Activated T-cell treated with anti-CD3 and anti-CD28 coated beads, Interleukin-2, amount 50 U/mL, for 72 hours (primary cell): ENCODE measurements around the gene ABCG2. TPM values are rescaled to one million over a fixed set of nuclear protein-coding genes. Genes with fewer than 3 reads are reported as not detected.

Experiments used
- ATAC-seq, 2 donors: fragments of 150-1000 bp; cut with Tn5 transposase; replicated peaks in 1 of 2; 2 replicates each; pipeline ENCODE4 v1.10.0; 2021; ENCODE audit warnings: moderate library complexity in 2 of 2, mild to moderate bottlenecking in 1 of 2
- DNase-seq, 2 donors: peaks; one replicate each; pipeline ENCODE4 v3.0.0; 2021 to 2022; ENCODE audit warnings: mixed read lengths in 1 of 2
- H3K27ac Mint-ChIP-seq: one replicate; pipeline ENCODE4 v1.8.0; 2022; ENCODE audit warnings: mild to moderate bottlenecking, moderate library complexity, mixed read lengths
- H3K27me3 Mint-ChIP-seq: one replicate; pipeline ENCODE4 v1.8.0; 2022; ENCODE audit warnings: low read depth, mixed read lengths
- H3K36me3 Mint-ChIP-seq, 2 donors: one replicate each; pipeline ENCODE4 v1.8.0; 2022; ENCODE audit warnings: mixed read lengths in 2 of 2, mild to moderate bottlenecking in 1 of 2; ENCODE audit not compliant: insufficient read depth in 2 of 2
- H3K4me1 Mint-ChIP-seq: one replicate; pipeline ENCODE4 v1.8.0; 2022; ENCODE audit warnings: low read depth, mixed read lengths
- H3K4me3 Mint-ChIP-seq, 2 donors: one replicate each; pipeline ENCODE4 v1.8.0; 2022; ENCODE audit warnings: mild to moderate bottlenecking in 2 of 2, mixed read lengths in 2 of 2, moderate library complexity in 2 of 2
- H3K9me3 Mint-ChIP-seq, 2 donors: one replicate each; pipeline ENCODE4 v1.8.0; 2022; ENCODE audit warnings: mixed read lengths in 2 of 2
- total RNA-seq, 2 donors: library from RNA; stranded (reverse); gene quantifications; one replicate each; pipeline ENCODE4 v1.2.3, GENCODE V29; 2022

The ABCG2 gene
- total RNA-seq, 2 donors from 2014 or later, result 0.28 to 2.3 TPM

DNA sequence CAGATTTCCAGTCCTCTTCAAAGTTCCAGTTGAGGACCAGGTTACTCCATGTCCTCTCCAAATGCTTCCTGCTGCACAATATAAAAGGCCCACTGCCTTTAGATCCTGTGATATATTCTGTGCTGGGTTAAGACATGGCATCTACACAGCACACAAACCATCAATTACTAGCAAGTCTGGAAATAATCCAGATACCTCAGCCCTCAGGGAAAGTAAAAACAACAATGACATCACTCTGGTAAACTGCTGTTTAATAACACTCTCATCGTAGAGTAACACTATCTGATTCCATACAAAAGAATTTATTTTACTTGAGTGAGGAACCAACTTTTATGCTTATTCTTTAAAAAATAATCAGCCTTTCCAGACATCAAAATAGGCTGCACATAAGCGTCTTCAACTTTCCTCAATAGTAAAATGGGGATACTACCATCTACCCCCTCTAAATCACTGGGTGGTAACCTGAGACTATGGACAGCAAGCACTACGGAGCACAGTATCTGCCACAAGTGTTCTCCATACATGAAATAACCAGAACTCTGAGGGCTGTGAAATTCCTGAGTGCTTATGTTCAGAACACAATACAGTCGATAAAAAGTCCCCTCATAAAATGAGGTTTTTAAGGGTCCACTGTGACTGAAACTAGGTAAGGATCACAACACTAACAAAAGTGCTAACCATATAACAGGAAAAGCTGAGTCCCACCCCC is 53.4 kb downstream of the ABCG2 start:
- ATAC-seq, result no peak

DNA sequence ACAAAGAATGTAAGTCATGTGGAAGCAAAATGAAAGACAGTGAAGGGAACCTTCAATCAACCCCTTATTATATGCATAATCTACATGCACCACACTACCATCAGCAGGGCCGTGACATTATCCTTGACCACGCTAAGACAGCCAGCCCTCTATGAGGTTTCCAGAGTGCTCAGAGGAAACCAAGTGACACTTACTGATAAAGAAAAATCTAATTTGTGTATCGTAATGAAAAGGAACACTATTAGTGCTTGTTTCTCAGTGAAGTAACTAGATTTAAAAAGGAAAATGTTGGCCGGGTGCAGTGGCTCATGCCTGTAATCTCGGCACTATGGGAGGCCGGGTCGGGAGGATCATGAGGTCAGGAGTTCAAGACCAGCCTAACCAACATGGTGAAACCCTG is 56.4 kb downstream of the ABCG2 start:
- Mint-ChIP-seq H3K4me3 (no peak overlapping the region), H3K27me3 (no peaks in the 10 kb centered on the region), H3K9me3 (no peaks in the 10 kb centered on the region), H3K36me3 (no peaks in the 10 kb centered on the region), H3K4me1 (peaks cover 17% of the 10 kb centered on the region), H3K27ac (no peak overlapping the region)
- no peak for DNase-seq
- no peak for ATAC-seq

More for the DNA sequence above, 53.4 kb downstream of the ABCG2 start:
- peaks cover 22% of the 10 kb centered on the region for H3K4me1 Mint-ChIP-seq
- H3K27me3 Mint-ChIP-seq, result no peaks in the 10 kb centered on the region
- no peak overlapping the region for H3K27ac Mint-ChIP-seq
- H3K36me3 Mint-ChIP-seq, result no peaks in the 10 kb centered on the region
- H3K9me3 Mint-ChIP-seq, result no peaks in the 10 kb centered on the region
- no peak overlapping the region for H3K4me3 Mint-ChIP-seq
- no peak for DNase-seq

DNA sequence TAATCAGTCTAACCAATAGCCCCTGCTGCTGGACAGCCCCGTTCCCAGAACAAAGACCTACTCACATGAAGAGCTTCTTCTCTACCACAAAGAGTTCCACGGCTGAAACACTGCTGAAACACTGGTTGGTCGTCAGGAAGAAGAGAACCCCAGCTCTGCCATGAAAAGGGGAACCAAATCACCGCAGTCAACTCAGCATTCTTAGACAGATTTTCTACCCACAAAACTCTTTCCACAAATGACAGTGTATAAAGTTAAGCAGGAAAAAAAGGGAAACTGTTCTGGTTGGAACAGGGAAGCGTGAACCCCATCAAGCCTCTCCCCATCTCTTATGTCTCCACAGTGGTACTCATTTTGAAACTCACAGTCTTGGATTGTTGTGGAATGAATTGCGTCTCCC is 57.3 kb downstream of the ABCG2 start:
- Mint-ChIP-seq H3K4me1 (peaks cover 9% of the 10 kb centered on the region), H3K36me3 (no peaks in the 10 kb centered on the region), H3K4me3 (no peak overlapping the region), H3K27ac (no peak overlapping the region), H3K27me3 (no peaks in the 10 kb centered on the region), H3K9me3 (no peaks in the 10 kb centered on the region)
- ATAC-seq (no peak), DNase-seq (no peak)

DNA sequence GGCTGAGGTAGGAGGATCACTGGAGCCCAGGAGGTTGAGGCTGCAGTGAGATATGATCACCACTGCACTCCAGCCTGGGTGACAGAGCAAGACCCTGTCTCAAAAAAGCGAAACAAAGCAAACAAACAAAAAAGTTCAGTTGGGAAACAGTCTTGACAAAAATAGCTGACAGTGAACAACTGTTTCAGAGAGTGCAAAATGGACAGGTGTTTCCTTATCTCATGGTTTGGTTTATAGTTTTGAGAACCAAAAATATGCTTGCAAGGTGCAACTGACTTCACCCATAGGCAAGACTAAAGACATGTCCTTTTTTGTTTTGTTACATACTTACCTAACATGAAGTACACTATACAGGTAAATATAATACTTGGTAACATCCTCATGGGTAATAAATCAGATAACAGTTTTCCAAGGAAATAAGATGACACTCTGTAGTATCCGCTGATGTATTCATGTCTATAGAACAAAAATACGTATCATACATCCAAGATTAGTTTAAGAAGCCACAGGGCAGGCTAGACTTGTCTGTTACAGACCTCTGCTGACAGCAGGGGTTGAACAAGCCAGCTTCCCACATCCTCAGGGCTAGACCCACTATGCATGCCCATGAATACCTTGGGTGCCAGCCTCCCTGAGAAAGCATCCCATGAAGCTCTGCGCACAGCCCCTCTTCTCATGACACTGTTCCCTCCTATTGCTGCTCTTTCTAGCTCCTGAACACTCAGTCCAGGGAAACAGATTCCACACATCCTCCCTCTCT is 59.3 kb downstream of the ABCG2 start:
- H3K27me3 Mint-ChIP-seq, result no peaks in the 10 kb centered on the region
- H3K9me3 Mint-ChIP-seq, result no peaks in the 10 kb centered on the region
- no peak overlapping the region for H3K27ac Mint-ChIP-seq
- H3K4me1 Mint-ChIP-seq, result no peaks in the 10 kb centered on the region
- ATAC-seq (no peak), DNase-seq (no peak)
- H3K4me3 Mint-ChIP-seq, result no peak overlapping the region
- no peaks in the 10 kb centered on the region for H3K36me3 Mint-ChIP-seq

DNA sequence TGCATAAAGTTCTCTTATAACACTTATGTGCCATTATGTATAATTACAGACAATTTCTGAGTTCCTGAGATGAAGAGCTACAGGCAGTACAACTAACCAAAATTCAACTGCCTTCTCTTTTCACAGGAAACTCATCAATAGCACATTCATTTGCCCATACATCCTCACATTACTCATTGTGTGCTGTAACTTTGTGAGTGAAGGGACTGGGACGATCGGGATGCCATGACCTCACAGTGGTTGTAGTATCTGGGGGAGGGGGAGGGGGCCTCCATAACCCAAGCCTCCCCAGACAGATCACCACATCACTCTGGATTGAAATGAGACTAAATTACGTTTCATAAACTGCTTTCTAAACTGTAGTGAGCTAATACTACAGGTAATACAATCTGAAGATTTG is 60.7 kb downstream of the ABCG2 start:
- Mint-ChIP-seq H3K4me1 (no peaks in the 10 kb centered on the region), H3K9me3 (no peaks in the 10 kb centered on the region), H3K36me3 (no peaks in the 10 kb centered on the region), H3K27ac (no peak overlapping the region), H3K27me3 (no peaks in the 10 kb centered on the region), H3K4me3 (no peak overlapping the region)
- DNase-seq, result no peak
- no peak for ATAC-seq

DNA sequence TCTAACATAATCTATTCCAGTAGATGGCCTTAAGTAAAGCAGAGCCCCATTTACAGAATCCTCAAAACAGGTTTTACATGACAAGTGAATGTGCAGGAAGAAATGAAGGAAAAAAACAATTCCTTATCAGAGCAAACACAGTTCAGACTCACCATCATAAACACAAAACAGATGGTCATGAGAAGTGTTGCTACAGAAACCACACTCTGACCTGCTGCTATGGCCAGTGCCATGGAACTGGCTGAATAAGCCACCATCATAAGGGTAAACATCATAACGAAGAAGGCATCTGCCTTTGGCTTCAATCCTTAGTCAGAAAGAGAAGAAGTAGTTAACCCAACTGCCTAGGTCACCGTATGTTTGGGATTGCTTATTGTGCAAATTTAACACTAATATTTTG is 61.1 kb downstream of the ABCG2 start:
- H3K4me3 Mint-ChIP-seq, result no peak overlapping the region
- no peak for ATAC-seq
- no peaks in the 10 kb centered on the region for H3K27me3 Mint-ChIP-seq
- no peak for DNase-seq
- H3K36me3 Mint-ChIP-seq, result no peaks in the 10 kb centered on the region
- no peaks in the 10 kb centered on the region for H3K4me1 Mint-ChIP-seq
- H3K9me3 Mint-ChIP-seq, result no peaks in the 10 kb centered on the region
- no peak overlapping the region for H3K27ac Mint-ChIP-seq

DNA sequence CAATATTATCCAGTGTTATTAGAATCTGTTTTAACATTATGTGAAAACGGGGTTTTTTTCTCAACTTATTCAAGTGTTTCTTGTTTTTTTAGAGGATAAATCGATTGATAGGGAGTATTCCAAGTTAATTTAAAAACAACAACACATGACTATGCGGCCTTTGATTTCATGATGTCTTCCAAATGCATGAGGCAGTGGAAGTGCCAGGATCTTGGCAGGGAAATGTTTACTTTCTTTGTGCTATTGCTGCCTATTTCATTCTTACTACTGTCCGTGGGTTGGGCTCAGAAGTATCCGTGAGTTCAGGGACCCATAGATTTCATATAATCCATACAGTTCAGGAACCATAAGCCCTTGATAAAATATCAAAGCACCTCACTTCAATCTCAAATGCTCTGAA is 64.6 kb downstream of the ABCG2 start:
- Mint-ChIP-seq H3K36me3 (no peaks in the 10 kb centered on the region), H3K9me3 (no peaks in the 10 kb centered on the region), H3K27ac (no peak overlapping the region), H3K4me3 (no peak overlapping the region), H3K4me1 (no peaks in the 10 kb centered on the region), H3K27me3 (no peaks in the 10 kb centered on the region)
- ATAC-seq (no peak), DNase-seq (no peak)

DNA sequence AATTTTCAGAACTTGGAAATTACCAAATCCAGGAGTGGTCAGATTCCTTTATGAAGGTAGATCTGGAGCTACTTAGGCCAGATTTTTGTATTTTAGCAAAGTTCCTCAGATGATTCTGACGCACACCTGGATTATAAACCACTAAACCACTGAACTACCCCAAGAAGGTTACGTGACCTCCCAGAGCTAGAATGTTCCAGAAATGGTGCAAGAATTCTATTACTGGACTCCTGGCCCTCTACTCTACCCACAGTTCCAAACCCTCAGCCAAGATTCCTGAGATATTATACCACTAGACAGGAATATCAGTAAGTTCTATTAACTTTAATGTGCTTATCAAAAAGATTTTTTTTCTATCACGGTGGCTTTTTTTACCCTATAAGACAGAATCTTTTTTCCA is 67.1 kb downstream of the ABCG2 start:
- Mint-ChIP-seq H3K36me3 (no peaks in the 10 kb centered on the region), H3K27ac (no peak overlapping the region), H3K9me3 (no peaks in the 10 kb centered on the region), H3K27me3 (no peaks in the 10 kb centered on the region), H3K4me3 (no peak overlapping the region), H3K4me1 (no peaks in the 10 kb centered on the region)
- DNase-seq (no peak), ATAC-seq (no peak)

DNA sequence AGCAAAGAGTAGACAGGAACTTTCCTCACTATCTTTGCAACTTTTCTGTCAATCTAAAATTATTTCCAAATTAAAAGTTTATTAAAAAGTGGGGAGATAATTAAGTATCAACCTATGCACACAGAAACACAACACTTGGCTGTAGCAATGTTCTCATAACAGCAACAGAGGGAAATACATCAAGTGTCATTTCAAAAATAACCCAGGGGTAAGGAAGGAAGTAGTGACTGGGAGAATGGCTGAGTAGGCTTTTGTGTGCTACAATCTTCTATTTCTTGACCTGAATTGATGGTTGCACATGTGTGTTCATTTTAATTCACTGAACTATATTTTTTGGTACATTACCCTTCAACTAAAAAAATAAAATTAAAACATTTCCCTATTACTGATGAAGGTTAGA is 67.5 kb downstream of the ABCG2 start:
- Mint-ChIP-seq H3K4me3 (no peak overlapping the region), H3K9me3 (no peaks in the 10 kb centered on the region), H3K27me3 (no peaks in the 10 kb centered on the region), H3K27ac (no peak overlapping the region), H3K4me1 (no peaks in the 10 kb centered on the region), H3K36me3 (no peaks in the 10 kb centered on the region)
- no peak for ATAC-seq
- no peak for DNase-seq

DNA sequence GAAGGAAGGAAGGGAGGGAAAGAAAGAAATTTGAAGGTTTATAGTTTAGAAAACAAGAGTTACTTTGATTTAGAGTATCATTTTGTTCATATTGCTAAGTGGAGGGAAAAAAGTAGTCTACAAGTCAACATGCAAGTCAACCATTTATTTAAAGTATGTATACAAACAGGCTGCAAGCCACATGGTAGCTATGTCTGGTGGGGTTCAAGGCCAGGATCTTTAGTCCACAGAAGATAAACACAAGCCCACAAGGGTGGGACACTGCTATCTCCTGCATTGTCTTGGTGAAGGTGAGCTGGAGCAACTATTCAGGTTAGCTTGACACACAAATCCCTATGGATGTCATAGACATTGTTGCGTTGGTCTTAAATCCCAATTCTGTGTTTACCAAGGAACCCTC is 71.4 kb downstream of the ABCG2 start:
- no peak for DNase-seq
- Mint-ChIP-seq H3K9me3 (no peaks in the 10 kb centered on the region), H3K27me3 (no peaks in the 10 kb centered on the region), H3K36me3 (no peaks in the 10 kb centered on the region), H3K27ac (no peak overlapping the region), H3K4me3 (no peak overlapping the region), H3K4me1 (no peaks in the 10 kb centered on the region)
- no peak for ATAC-seq

DNA sequence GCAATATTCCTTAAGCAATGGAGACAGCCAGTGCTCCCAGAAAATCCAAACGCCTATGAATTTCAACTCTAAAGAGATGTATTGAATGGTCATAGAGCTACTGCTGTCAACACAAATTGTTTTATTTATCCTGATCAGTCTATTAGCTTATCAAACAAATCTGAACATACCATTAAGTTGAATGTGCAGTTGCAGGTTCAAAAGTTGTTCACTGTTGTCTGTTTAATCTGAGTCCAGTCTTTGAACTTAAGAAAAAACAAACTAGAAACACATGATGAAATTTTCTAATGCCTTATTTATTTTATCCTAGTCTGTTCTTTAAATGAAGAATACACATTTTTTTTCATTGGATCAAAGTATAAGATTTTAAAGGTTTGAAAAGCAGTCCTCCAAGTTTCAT is 77.8 kb downstream of the ABCG2 start:
- H3K36me3 Mint-ChIP-seq, result no peaks in the 10 kb centered on the region
- H3K27ac Mint-ChIP-seq, result no peak overlapping the region
- H3K27me3 Mint-ChIP-seq, result no peaks in the 10 kb centered on the region
- ATAC-seq (no peak), DNase-seq (no peak)
- H3K4me1 Mint-ChIP-seq, result no peaks in the 10 kb centered on the region
- no peaks in the 10 kb centered on the region for H3K9me3 Mint-ChIP-seq
- no peak overlapping the region for H3K4me3 Mint-ChIP-seq

DNA sequence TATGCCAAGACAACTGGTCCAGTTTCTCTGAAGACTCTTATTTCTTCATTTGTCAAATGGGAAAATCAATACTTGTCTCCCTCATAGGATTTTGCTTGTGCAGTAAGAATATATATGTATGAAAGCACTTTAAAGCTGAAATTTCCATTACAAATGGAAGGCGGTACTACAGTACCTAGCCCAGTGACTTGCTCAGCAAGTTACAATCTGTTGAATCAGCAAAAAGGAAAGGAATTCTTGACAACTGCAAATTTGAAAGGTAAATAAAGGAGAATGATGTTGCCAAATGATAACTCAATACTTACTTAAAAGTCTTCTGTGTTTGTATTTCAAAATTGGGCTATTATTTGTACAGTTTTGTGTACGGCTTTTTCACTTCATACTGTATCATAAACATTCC is 79.9 kb downstream of the ABCG2 start:
- no peak for DNase-seq
- no peak for ATAC-seq
- H3K4me3 Mint-ChIP-seq, result no peak overlapping the region
- peaks cover 2 to 9% of the 10 kb centered on the region in 2 donors for H3K36me3 Mint-ChIP-seq
- no peaks in the 10 kb centered on the region for H3K9me3 Mint-ChIP-seq
- H3K27me3 Mint-ChIP-seq, result no peaks in the 10 kb centered on the region
- no peak overlapping the region for H3K27ac Mint-ChIP-seq
- no peaks in the 10 kb centered on the region for H3K4me1 Mint-ChIP-seq

DNA sequence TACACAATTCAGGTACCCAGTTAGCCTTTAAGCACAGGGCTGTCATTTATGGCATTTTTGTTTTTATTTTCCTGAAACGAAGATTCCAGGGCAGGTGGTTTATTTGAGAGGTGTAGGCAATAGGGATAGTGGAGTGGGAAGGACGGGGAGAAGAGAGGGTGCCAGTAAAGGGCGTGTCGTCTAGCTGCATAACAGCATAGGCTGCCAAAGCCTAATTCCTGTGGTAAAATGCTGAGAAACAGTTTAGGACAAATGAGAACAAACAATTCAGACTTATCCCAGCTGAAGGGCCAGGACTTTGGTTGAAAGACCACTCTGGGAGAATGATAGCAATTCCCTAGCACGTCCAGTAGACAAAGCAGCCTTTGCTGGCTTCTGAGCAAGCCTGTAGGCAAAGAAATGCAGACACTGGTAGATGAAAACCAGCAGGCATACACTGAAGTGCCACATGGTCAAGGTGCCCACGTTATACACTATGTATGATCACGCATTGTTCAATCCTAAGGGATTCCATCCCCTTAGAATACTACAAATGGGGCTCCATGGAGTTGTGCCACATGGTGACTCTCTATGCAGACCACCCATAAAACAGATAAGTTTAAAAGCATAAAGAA is 80.4 kb downstream of the ABCG2 start:
- no peak for ATAC-seq

More for the DNA sequence above, 80.4 kb downstream of the ABCG2 start:
- Mint-ChIP-seq H3K4me3 (no peak overlapping the region), H3K27me3 (no peaks in the 10 kb centered on the region), H3K4me1 (no peaks in the 10 kb centered on the region), H3K9me3 (no peaks in the 10 kb centered on the region), H3K27ac (no peak overlapping the region), H3K36me3 (peaks cover 2 to 9% of the 10 kb centered on the region in 2 donors)
- no peak for DNase-seq
